Measurements from ENCODE around the gene ALDOC. TPM values are rescaled to one million over a fixed set of nuclear protein-coding genes. Genes with fewer than 3 reads are reported as not detected.
"Not testable (repeated sequence)": the region's sequence is repeated elsewhere in the genome, so short reads cannot be mapped to it uniquely, and the experiment has no call there.

ALDOC gene
- total RNA-seq, 1 donor from 2014 or later: 12.6 TPM

- TF ChIP-seq CTCF (conservative IDR thresholded peaks at IDR 0.05): no peak
- no peak for DNase-seq (ENCODE audit: extremely low spot score, unreplicated experiment)
- no peak overlapping the region for H3K4me3 Mint-ChIP-seq
- no peaks in the 10 kb centered on the region for H3K27me3 Mint-ChIP-seq
- H3K4me1 Mint-ChIP-seq (ENCODE audit: unreplicated experiment): no peaks in the 10 kb centered on the region
- no peaks in the 10 kb centered on the region for H3K9me3 Mint-ChIP-seq
- no peak overlapping the region for H3K27ac Mint-ChIP-seq
- H3K36me3 Mint-ChIP-seq: peaks cover 17% of the 10 kb centered on the region
Observed at GRCh38 chr17:28612531-28612930, 35.8 kb upstream of the ALDOC start.

GRCh38 chr17:28610376-28610775 lies 33.7 kb upstream of the ALDOC start:
- H3K9me3 Mint-ChIP-seq: no peaks in the 10 kb centered on the region

GRCh38 chr17:28604031-28604430 lies 27.3 kb upstream of the ALDOC start:
- not testable (repeated sequence) for H3K27ac Mint-ChIP-seq; DNase-seq (ENCODE audit: extremely low spot score, unreplicated experiment); H3K9me3 Mint-ChIP-seq; H3K4me3 Mint-ChIP-seq; H3K27me3 Mint-ChIP-seq; H3K4me1 Mint-ChIP-seq (ENCODE audit: unreplicated experiment); H3K36me3 Mint-ChIP-seq

More at GRCh38 chr17:28610376-28610775, 33.7 kb upstream of the ALDOC start:
- Mint-ChIP-seq H3K36me3 (peaks cover 7% of the 10 kb centered on the region), H3K27me3 (no peaks in the 10 kb centered on the region), H3K4me3 (no peak overlapping the region), H3K4me1 (ENCODE audit: unreplicated experiment) (no peaks in the 10 kb centered on the region), H3K27ac (no peak overlapping the region)
- TF ChIP-seq CTCF (conservative IDR thresholded peaks at IDR 0.05): no peak
- DNase-seq (ENCODE audit: extremely low spot score, unreplicated experiment): no peak

DNA sequence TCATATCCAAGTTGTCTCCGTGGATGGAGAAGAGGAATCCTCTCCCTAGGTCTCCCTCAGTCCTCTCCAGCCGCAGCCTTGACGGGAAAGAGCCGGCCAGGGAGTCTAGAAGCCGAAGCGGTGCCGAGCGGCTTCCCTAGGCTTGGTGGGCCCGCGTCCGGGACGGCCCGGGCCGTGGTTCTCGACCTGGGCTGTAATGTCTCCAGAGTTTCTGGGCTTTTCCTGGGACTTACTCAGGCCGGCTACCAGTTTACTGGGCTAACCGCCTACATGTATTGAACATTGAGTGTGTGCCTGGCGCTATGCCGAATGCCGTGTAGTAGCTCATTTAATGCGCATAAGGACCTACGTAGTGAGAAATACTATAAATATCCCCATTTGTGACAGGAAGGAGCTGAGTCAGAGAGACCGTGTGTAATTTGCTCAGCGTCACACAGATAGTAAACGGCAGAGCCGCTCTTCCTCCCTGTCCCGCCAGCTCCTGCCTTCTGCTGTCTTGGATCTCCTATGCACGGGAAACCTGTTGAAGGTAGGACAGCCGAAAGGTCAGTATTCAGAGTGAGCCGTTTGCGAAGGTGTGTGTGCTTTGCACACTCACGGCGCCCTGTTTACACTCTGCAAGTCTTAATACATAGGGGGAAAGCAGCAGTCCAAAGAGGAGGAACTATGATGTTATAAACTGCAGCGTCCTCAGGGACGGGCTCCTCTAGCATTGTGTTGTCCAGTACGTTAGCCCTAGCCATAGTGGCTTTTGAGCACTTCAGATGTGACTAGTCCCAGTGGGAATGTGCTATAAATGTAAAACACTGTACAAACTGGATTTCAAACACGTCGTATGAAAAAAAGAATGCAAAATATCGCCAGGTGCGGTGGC lies 22.9 kb upstream of the ALDOC start:
- peak overlapping the region; percentile 97 for H3K4me3 Mint-ChIP-seq
- H3K27ac Mint-ChIP-seq: peak overlapping the region; percentile 92
- H3K36me3 Mint-ChIP-seq: no peaks in the 10 kb centered on the region
- H3K4me1 Mint-ChIP-seq (ENCODE audit: unreplicated experiment): peaks cover 24% of the 10 kb centered on the region
- no peaks in the 10 kb centered on the region for H3K27me3 Mint-ChIP-seq
- TF ChIP-seq CTCF (conservative IDR thresholded peaks at IDR 0.05): no peak
- no peak for DNase-seq (ENCODE audit: extremely low spot score, unreplicated experiment)
- H3K9me3 Mint-ChIP-seq: no peaks in the 10 kb centered on the region

DNA sequence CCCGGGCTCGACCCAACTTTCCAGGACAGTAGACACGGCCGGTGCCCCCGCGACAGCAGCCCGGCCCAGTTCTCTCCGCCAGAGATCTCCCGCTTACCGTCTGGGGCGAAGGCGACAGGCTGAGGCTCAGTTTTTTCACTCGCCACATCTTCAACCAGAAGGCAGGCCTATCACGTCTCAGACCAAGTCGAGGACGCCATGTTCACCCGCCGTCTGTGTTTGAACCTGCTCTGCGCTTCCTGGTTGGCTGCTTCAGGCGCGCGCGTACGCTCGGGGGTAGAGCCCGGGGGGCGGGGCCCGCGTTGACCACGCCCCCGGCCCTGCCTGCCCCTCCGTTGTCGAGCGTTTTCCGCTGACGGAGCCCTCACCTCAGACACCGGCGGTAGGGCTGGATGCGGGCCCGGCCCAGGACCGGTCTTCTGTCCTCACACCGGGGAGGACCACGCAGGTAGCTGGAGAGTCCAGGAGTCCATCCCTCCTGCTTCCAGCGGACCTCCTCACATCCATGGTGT lies 22.2 kb upstream of the ALDOC start, which contains the start of gene SPAG5:
SPAG5 (minus strand) TSS at position 227 of the 512 bp plus-strand sequence; CDS start at position 148, 79 bp downstream.
- no peak for TF ChIP-seq CTCF (conservative IDR thresholded peaks at IDR 0.05)
- Mint-ChIP-seq H3K27me3 (no peaks in the 10 kb centered on the region), H3K4me1 (ENCODE audit: unreplicated experiment) (peaks cover 24% of the 10 kb centered on the region), H3K27ac (peak within 1 kb of the TSS; percentile 92), H3K4me3 (peak within 1 kb of the TSS; percentile 97), H3K9me3 (no peaks in the 10 kb centered on the region), H3K36me3 (no peaks in the 10 kb centered on the region)
- peak; percentile 97 for DNase-seq (ENCODE audit: extremely low spot score, unreplicated experiment)

DNA sequence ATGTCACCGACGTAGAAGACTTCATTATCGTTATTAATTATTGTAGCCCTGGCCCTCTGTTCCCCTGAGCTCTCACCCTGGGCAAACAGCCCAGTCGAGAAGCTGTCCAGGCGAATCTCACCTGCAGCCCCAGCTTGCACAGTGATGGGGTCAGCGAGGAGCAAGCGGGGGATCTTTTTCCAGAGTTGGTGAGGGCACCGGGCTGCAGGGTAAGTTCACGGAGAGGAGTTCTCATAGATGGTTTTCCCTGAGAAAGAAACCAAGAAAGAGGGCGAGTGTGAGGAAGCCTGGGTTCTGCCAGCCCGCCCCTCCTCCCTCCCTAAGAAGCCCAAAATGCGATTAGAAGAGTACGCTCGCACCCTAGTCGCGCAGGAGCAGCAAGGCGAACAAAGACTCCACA lies 21.7 kb upstream of the ALDOC start:
- Mint-ChIP-seq H3K27ac (peak overlapping the region; percentile 92), H3K9me3 (no peaks in the 10 kb centered on the region), H3K4me3 (peak overlapping the region; percentile 97), H3K4me1 (ENCODE audit: unreplicated experiment) (peaks cover 24% of the 10 kb centered on the region), H3K27me3 (no peaks in the 10 kb centered on the region), H3K36me3 (no peaks in the 10 kb centered on the region)
- no peak for DNase-seq (ENCODE audit: extremely low spot score, unreplicated experiment)
- no peak for TF ChIP-seq CTCF (conservative IDR thresholded peaks at IDR 0.05)
